ENCODE data around the gene CALHM6. TPM values are rescaled to one million over a fixed set of nuclear protein-coding genes. Genes with fewer than 3 reads are reported as not detected.

CALHM6 gene
- total and polyA plus RNA-seq, 9 of the 15 experiments (the other 6 are each of a cell fraction or from before 2014, with no cell fraction given), result 0.24 TPM; not detected in 8

DNA sequence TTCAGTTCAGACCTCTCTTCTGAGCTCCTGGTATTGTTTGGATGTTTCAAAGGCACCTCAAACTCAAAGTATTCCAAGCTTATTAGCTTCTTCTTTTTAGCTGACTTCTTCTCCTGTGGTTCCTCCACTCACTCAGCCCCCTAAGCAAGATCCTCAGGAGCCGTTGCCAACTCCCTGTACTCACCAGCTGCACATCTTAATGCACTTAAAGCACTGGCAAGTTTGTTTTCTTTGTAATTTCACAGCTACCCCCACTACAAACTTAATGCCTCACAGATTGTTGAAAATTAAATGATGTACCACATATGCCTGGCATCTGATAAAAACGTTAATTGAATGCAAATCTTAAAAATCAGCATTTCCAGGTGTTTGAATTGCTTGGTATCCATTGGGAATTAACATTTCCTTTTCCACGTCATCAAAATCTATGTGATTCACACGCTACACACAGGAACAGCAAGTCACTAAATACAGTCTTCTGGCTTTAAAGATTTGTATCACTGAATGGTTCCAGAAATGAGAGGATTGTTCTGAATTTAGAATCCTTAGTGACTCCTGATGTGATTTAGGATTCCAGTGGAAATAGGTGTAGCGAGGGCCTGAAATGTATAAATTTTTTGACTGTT, 24.5 kb downstream of the CALHM6 start:
- ChIA-PET POLR2A (no interaction called here), CTCF (ENCODE audit: low intra/inter-chr PET ratio) (no interaction called here)
- no peaks in the 10 kb centered on the region for H3K9me3 ChIP-seq (replicated peaks; ENCODE audit: control insufficient read depth, insufficient read depth, low read depth, low read length)
- no peaks in the 10 kb centered on the region for H3K9me1 ChIP-seq (ENCODE audit: control insufficient read depth, insufficient read depth, low read length)
- WGBS (ENCODE audit: insufficient coverage, low coverage, missing lambda C conversion rate), result 18% methylated on average over 5 of the region's 5 CpGs
- intact Hi-C loops (cut with micrococcal nuclease), result no loop called here
- no peak overlapping the region for H3K4me2 ChIP-seq (ENCODE audit: insufficient read depth, low read length)
- no peaks in the 10 kb centered on the region for H3K79me2 ChIP-seq (ENCODE audit: control insufficient read depth, insufficient read depth, low read length)
- H3K9ac ChIP-seq (ENCODE audit: insufficient read depth in 1 of 2, low read depth in 2 of 2, low read length in 2 of 2), result no peak overlapping the region
- H3K4me3 ChIP-seq, result no peak overlapping the region
- BruUV-seq (replicated peaks), result no TSS peak
- no peaks in the 10 kb centered on the region for H3K36me3 ChIP-seq (ENCODE audit: control insufficient read depth, insufficient read depth, low read length)
- no peak overlapping the region for H3K27ac ChIP-seq (ENCODE audit: extremely low read depth, low read depth, low read length)
- TF ChIP-seq PHB (CRISPR knock-in tag; IDR thresholded peaks at IDR 0.05) (no peak), SAFB (IDR thresholded peaks at IDR 0.05; ENCODE audit: borderline replicate concordance, low read depth, low read length) (no peak), BRD4 (IDR thresholded peaks at IDR 0.05) (no peak), MEF2D (tag; conservative IDR thresholded peaks at IDR 0.05; ENCODE audit: low read depth) (no peak), SMAD4 (CRISPR knock-in tag; conservative IDR thresholded peaks at IDR 0.05) (no peak), CC2D1A (IDR thresholded peaks at IDR 0.05) (no peak), ZBED1 (IDR thresholded peaks at IDR 0.05) (no peak)
- TF ChIP-seq, protein P1, sequence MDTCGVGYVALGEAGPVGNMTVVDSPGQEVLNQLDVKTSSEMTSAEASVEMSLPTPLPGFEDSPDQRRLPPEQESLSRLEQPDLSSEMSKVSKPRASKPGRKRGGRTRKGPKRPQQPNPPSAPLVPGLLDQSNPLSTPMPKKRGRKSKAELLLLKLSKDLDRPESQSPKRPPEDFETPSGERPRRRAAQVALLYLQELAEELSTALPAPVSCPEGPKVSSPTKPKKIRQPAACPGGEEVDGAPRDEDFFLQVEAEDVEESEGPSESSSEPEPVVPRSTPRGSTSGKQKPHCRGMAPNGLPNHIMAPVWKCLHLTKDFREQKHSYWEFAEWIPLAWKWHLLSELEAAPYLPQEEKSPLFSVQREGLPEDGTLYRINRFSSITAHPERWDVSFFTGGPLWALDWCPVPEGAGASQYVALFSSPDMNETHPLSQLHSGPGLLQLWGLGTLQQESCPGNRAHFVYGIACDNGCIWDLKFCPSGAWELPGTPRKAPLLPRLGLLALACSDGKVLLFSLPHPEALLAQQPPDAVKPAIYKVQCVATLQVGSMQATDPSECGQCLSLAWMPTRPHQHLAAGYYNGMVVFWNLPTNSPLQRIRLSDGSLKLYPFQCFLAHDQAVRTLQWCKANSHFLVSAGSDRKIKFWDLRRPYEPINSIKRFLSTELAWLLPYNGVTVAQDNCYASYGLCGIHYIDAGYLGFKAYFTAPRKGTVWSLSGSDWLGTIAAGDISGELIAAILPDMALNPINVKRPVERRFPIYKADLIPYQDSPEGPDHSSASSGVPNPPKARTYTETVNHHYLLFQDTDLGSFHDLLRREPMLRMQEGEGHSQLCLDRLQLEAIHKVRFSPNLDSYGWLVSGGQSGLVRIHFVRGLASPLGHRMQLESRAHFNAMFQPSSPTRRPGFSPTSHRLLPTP (IDR thresholded peaks at IDR 0.05; ENCODE audit: borderline replicate concordance, extremely low read depth, insufficient read length), result no peak
- TF ChIP-seq, protein P2, sequence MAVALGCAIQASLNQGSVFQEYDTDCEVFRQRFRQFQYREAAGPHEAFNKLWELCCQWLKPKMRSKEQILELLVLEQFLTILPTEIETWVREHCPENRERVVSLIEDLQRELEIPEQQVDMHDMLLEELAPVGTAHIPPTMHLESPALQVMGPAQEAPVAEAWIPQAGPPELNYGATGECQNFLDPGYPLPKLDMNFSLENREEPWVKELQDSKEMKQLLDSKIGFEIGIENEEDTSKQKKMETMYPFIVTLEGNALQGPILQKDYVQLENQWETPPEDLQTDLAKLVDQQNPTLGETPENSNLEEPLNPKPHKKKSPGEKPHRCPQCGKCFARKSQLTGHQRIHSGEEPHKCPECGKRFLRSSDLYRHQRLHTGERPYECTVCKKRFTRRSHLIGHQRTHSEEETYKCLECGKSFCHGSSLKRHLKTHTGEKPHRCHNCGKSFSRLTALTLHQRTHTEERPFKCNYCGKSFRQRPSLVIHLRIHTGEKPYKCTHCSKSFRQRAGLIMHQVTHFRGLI (CRISPR knock-in tag; IDR thresholded peaks at IDR 0.05), result no peak
- TF ChIP-seq, protein P3, sequence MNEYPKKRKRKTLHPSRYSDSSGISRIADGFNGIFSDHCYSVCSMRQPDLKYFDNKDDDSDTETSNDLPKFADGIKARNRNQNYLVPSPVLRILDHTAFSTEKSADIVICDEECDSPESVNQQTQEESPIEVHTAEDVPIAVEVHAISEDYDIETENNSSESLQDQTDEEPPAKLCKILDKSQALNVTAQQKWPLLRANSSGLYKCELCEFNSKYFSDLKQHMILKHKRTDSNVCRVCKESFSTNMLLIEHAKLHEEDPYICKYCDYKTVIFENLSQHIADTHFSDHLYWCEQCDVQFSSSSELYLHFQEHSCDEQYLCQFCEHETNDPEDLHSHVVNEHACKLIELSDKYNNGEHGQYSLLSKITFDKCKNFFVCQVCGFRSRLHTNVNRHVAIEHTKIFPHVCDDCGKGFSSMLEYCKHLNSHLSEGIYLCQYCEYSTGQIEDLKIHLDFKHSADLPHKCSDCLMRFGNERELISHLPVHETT (CRISPR knock-in tag; conservative IDR thresholded peaks at IDR 0.05 in 1 of 2, IDR thresholded peaks at IDR 0.05 in 1 of 2), result no peak
- H4K20me1 ChIP-seq (replicated peaks; ENCODE audit: control insufficient read depth, insufficient read depth, low read length), result no peaks in the 10 kb centered on the region
- in situ Hi-C loops (cut with MboI), result no loop called here
- ATAC-seq (no peak), FAIRE-seq (no peak), DNase-seq (ENCODE audit: extremely low read depth in 1 of 4, low spot score in 3 of 4) (no peak)
- H3K27me3 ChIP-seq (ENCODE audit: control insufficient read depth in 2 of 2, insufficient read depth in 2 of 2, low read length in 2 of 2), result no peaks in the 10 kb centered on the region
- no peaks in the 10 kb centered on the region for H3K4me1 ChIP-seq (replicated peaks in 1 of 2; ENCODE audit: control insufficient read depth in 2 of 2, insufficient read depth in 2 of 2, low read length in 2 of 2)
- H2AFZ ChIP-seq (ENCODE audit: low read depth, low read length), result no peak overlapping the region
